H9 (cell line): Measurements from ENCODE around the gene PDCD7. TPM values are rescaled to one million over a fixed set of nuclear protein-coding genes. Genes with fewer than 3 reads are reported as not detected.

Source experiments
- DNase-seq: peaks from one replicate; pipeline ENCODE4 v3.0.0-alpha.2; 2017
- H2AFZ ChIP-seq: one replicate; pipeline ENCODE4 v1.6.1; 2013; ENCODE audit warnings: mild to moderate bottlenecking, low read length, control low read depth, moderate library complexity
- H2AK5ac ChIP-seq: 2 replicates; pipeline ENCODE4 v1.6.1; 2013; ENCODE audit warnings: low read length, control low read depth, mixed read lengths; ENCODE audit not compliant: insufficient read length
- H2BK120ac ChIP-seq: one replicate; pipeline ENCODE4 v1.6.1; 2013; ENCODE audit warnings: low read depth, mild to moderate bottlenecking, low read length, control low read depth, inconsistent platforms; ENCODE audit not compliant: poor library complexity, severe bottlenecking
- H2BK12ac ChIP-seq: 2 replicates; pipeline ENCODE4 v1.6.1; 2013; ENCODE audit warnings: low read length, control low read depth, mixed read lengths, low read depth; ENCODE audit not compliant: insufficient read length
- H2BK15ac ChIP-seq: 2 replicates; pipeline ENCODE4 v1.6.1; 2013; ENCODE audit warnings: low read depth, low read length, control low read depth
- H2BK20ac ChIP-seq: one replicate; pipeline ENCODE4 v1.6.1; 2013; ENCODE audit warnings: low read depth, mild to moderate bottlenecking, low read length, control low read depth, inconsistent platforms; ENCODE audit not compliant: poor library complexity, severe bottlenecking
- H2BK5ac ChIP-seq: 2 replicates; pipeline ENCODE4 v1.6.1; 2013; ENCODE audit warnings: low read length, control low read depth, mixed read lengths; ENCODE audit not compliant: insufficient read length
- H3K14ac ChIP-seq: 2 replicates; pipeline ENCODE4 v1.6.1; 2013; ENCODE audit warnings: low read length, control low read depth; ENCODE audit not compliant: insufficient read depth
- H3K18ac ChIP-seq: 2 replicates; pipeline ENCODE4 v1.6.1; 2013; ENCODE audit warnings: low read depth, mild to moderate bottlenecking, mixed read lengths, low read length, control low read depth; ENCODE audit not compliant: insufficient read length
- H3K23ac ChIP-seq: 2 replicates; pipeline ENCODE4 v1.6.1; 2013; ENCODE audit warnings: low read length, control low read depth, mixed read lengths, low read depth; ENCODE audit not compliant: insufficient read length
- H3K23me2 ChIP-seq: 2 replicates; pipeline ENCODE4 v1.6.1; 2013; ENCODE audit warnings: low read depth, mild to moderate bottlenecking, mixed read lengths, low read length, control low read depth; ENCODE audit not compliant: insufficient read length, poor library complexity, severe bottlenecking
- H3K27ac ChIP-seq: 2 replicates; pipeline ENCODE4 v1.5.1; 2013; ENCODE audit warnings: low read length, control low read depth, mixed read lengths, low read depth; ENCODE audit not compliant: insufficient read length
- H3K27me3 ChIP-seq: 2 replicates; pipeline ENCODE4 v1.6.1; 2013; ENCODE audit warnings: low read length, control low read depth, inconsistent platforms; ENCODE audit not compliant: insufficient read depth
- H3K4ac ChIP-seq: 2 replicates; pipeline ENCODE4 v1.6.1; 2013; ENCODE audit warnings: low read depth, mild to moderate bottlenecking, control low read depth, inconsistent platforms, low read length, moderate library complexity
- H3K4me1 ChIP-seq: 2 replicates; pipeline ENCODE4 v1.6.1; 2013; ENCODE audit warnings: low read length, control low read depth, inconsistent platforms; ENCODE audit not compliant: insufficient read depth
- H3K4me2 ChIP-seq: 2 replicates; pipeline ENCODE4 v1.6.1; 2013; ENCODE audit warnings: low read length, control low read depth, mixed read lengths; ENCODE audit not compliant: insufficient read length, insufficient read depth
- H3K56ac ChIP-seq: 2 replicates; pipeline ENCODE4 v1.6.1; 2013; ENCODE audit warnings: low read depth, mild to moderate bottlenecking, mixed read lengths, low read length, control low read depth; ENCODE audit not compliant: insufficient read length
- H3K79me1 ChIP-seq: 2 replicates; pipeline ENCODE4 v1.6.1; 2013; ENCODE audit warnings: low read depth, mild to moderate bottlenecking, moderate library complexity, low read length, control low read depth, inconsistent platforms; ENCODE audit not compliant: insufficient read depth, poor library complexity, severe bottlenecking
- H3K79me2 ChIP-seq: 2 replicates; pipeline ENCODE4 v1.6.1; 2013; ENCODE audit warnings: low read length, control low read depth, inconsistent platforms; ENCODE audit not compliant: insufficient read depth
- H3K9ac ChIP-seq: 2 replicates; pipeline ENCODE4 v1.6.1; 2013; ENCODE audit warnings: low read length, control low read depth, mixed read lengths; ENCODE audit not compliant: insufficient read length; ENCODE audit errors: extremely low read depth
- H3K9me3 ChIP-seq: one replicate; pipeline ENCODE4 v1.6.1; 2013; ENCODE audit warnings: low read depth, low read length, inconsistent platforms; ENCODE audit not compliant: control insufficient read depth
- H3T11ph ChIP-seq: one replicate; pipeline ENCODE4 v1.6.1; 2013; ENCODE audit warnings: mild to moderate bottlenecking, low read length, control low read depth, inconsistent platforms
- H4K20me1 ChIP-seq: one replicate; pipeline ENCODE4 v1.6.1; 2013; ENCODE audit not compliant: control insufficient read depth, insufficient read length, insufficient read depth
- H4K5ac ChIP-seq: 2 replicates; pipeline ENCODE4 v1.6.1; 2013; ENCODE audit warnings: low read depth, mild to moderate bottlenecking, mixed read lengths, low read length, control low read depth; ENCODE audit not compliant: insufficient read length
- H4K8ac ChIP-seq: replicated peaks from 2 replicates; pipeline ENCODE4 v1.6.1; 2013; ENCODE audit warnings: low read length, control low read depth, mixed read lengths, low read depth; ENCODE audit not compliant: insufficient read length
- H4K91ac ChIP-seq: 2 replicates; pipeline ENCODE4 v1.6.1; 2013; ENCODE audit warnings: low read depth, mild to moderate bottlenecking, moderate library complexity, mixed read lengths, low read length, control low read depth; ENCODE audit not compliant: insufficient read length
- H3K27ac Mint-ChIP-seq, 3 experiments: 2 replicates in 2 of 3; 3 replicates in 1 of 3; pipeline ENCODE4 v1.8.0; 2020 to 2021; ENCODE audit warnings: mixed read lengths in 3 of 3, mild to moderate bottlenecking in 1 of 3, moderate library complexity in 1 of 3
- H3K27me3 Mint-ChIP-seq: 2 replicates; pipeline ENCODE4 v1.8.0; 2021; ENCODE audit warnings: low read depth, mild to moderate bottlenecking, moderate library complexity, mixed read lengths
- H3K36me3 Mint-ChIP-seq, 3 experiments: 2 replicates in 2 of 3; 3 replicates in 1 of 3; pipeline ENCODE4 v1.8.0; 2020 to 2021; ENCODE audit warnings: low read depth in 3 of 3, mixed read lengths in 3 of 3; ENCODE audit not compliant: insufficient read depth in 1 of 3
- H3K4me1 Mint-ChIP-seq, 2 experiments: 2 replicates each; pipeline ENCODE4 v1.8.0; 2020; ENCODE audit warnings: mixed read lengths in 2 of 2
- H3K4me3 Mint-ChIP-seq, 2 experiments: 2 replicates in 1 of 2; 3 replicates in 1 of 2; pipeline ENCODE4 v1.8.0; 2020 to 2021; ENCODE audit warnings: mild to moderate bottlenecking in 2 of 2, mixed read lengths in 2 of 2, moderate library complexity in 1 of 2
- H3K9me3 Mint-ChIP-seq, 2 experiments: 2 replicates in 1 of 2; 3 replicates in 1 of 2; pipeline ENCODE4 v1.8.0; 2020; ENCODE audit warnings: mild to moderate bottlenecking in 2 of 2, mixed read lengths in 2 of 2, moderate library complexity in 1 of 2
- WGBS: extraction: QIAGEN DNeasy Blood & Tissue Kit; methylation state at CpG from one replicate; pipeline ENCODE4 v1.1.7; 2013; ENCODE audit warnings: missing lambda C conversion rate, low lambda C conversion rate, mixed read lengths; ENCODE audit not compliant: insufficient read length; ENCODE audit errors: extremely low coverage; 5-methylcytosine and 5-hydroxymethylcytosine counted together
- total RNA-seq: library from RNA; stranded (reverse); gene quantifications from 2 replicates; pipeline ENCODE4 v1.2.1, GENCODE V29; 2021
- TF ChIP-seq, protein P1 (sequence below): fragments of 200-600 bp; sonication (generic); conservative IDR thresholded peaks from 3 replicates; pipeline ENCODE4 v1.8.0; 2021; ENCODE audit warnings: antibody characterized with exemption, mild to moderate bottlenecking

Gene PDCD7
- total RNA-seq, 1 experiment from 2014 or later: 35.2 TPM

DNA sequence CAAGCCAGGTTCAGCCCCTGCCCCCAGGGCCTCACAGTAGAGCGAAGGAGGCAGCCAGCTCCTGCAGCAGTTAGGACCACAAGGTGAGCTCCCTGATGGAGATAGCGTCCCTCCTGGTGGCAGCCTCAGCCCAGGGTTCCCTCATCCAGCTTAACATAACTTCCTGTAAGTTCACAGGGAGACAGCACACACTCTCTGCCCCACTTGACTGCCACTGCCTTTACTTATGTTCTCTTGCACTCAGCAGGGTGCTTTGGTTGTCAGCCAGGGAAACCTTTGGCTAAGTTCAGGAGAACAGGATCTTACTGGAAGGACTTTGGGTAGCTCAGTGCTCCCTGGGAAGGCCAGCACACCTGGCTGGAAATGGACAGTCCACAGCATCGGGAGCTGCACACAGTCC, 46.2 kb downstream of the PDCD7 start:
- no CpG with 5 or more reads among the region's 3 CpGs for WGBS
- no peak overlapping the region; a peak in 1 of 7 replicates for H3K27ac Mint-ChIP-seq
- no peak overlapping the region for H2AK5ac ChIP-seq

More for the DNA sequence above, 46.2 kb downstream of the PDCD7 start:
- Histone ChIP-seq H3K14ac (no peak overlapping the region), H3K9ac (no peak overlapping the region), H3T11ph (no peak overlapping the region), H3K79me1 (no peaks in the 10 kb centered on the region), H3K79me2 (no peaks in the 10 kb centered on the region), H2BK12ac (no peak overlapping the region), H2BK5ac (no peak overlapping the region), H3K4me2 (no peak overlapping the region), H4K5ac (no peak overlapping the region), H2BK15ac (no peak overlapping the region), H3K9me3 (no peaks in the 10 kb centered on the region), H3K27me3 (no peaks in the 10 kb centered on the region), H3K27ac (no peak overlapping the region), H3K4ac (no peak overlapping the region), H4K91ac (no peak overlapping the region), H3K56ac (no peak overlapping the region), H2AFZ (no peak overlapping the region), H3K23me2 (no peaks in the 10 kb centered on the region), H3K4me1 (peaks cover 12% of the 10 kb centered on the region; the same call in 1 of the 2 replicates), H3K18ac (no peak overlapping the region), H4K20me1 (no peaks in the 10 kb centered on the region), H2BK20ac (no peak overlapping the region), H2BK120ac (no peak overlapping the region), H3K23ac (no peak overlapping the region), H4K8ac (no peak overlapping the region)
- peaks cover 9% of the 10 kb centered on the region for H3K27me3 Mint-ChIP-seq
- no peak overlapping the region for H3K4me3 Mint-ChIP-seq
- peaks cover 60 to 69% of the 10 kb centered on the region in 2 experiments for H3K4me1 Mint-ChIP-seq
- no peaks in the 10 kb centered on the region; a peak in 1 of 5 replicates for H3K9me3 Mint-ChIP-seq
- DNase-seq: no peak
- no peaks in the 10 kb centered on the region for H3K36me3 Mint-ChIP-seq
- TF ChIP-seq, protein P1, sequence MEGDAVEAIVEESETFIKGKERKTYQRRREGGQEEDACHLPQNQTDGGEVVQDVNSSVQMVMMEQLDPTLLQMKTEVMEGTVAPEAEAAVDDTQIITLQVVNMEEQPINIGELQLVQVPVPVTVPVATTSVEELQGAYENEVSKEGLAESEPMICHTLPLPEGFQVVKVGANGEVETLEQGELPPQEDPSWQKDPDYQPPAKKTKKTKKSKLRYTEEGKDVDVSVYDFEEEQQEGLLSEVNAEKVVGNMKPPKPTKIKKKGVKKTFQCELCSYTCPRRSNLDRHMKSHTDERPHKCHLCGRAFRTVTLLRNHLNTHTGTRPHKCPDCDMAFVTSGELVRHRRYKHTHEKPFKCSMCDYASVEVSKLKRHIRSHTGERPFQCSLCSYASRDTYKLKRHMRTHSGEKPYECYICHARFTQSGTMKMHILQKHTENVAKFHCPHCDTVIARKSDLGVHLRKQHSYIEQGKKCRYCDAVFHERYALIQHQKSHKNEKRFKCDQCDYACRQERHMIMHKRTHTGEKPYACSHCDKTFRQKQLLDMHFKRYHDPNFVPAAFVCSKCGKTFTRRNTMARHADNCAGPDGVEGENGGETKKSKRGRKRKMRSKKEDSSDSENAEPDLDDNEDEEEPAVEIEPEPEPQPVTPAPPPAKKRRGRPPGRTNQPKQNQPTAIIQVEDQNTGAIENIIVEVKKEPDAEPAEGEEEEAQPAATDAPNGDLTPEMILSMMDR: no peak
